ENCODE data around the gene MAP3K1. TPM values are rescaled to one million over a fixed set of nuclear protein-coding genes. Genes with fewer than 3 reads are reported as not detected.

MAP3K1 gene
- total RNA-seq, 2 donors from 2014 or later, result 21.4 to 22.6 TPM

Other genes starting within 250 kb of the MAP3K1 start
- gene SETD9, start 94.0 kb downstream of the MAP3K1 start, total RNA-seq, result 10 to 100 TPM in 1 of 2 donors, 1 to 10 TPM in 1; 4.6 to 10.1 TPM
- gene MIER3, start 136.6 kb downstream of the MAP3K1 start, total RNA-seq, result 10 to 100 TPM in 1 of 2 donors, 1 to 10 TPM in 1; 7.8 to 26.0 TPM